ENCODE data around the gene SANBR.
"Not testable (repeated sequence)": the region's sequence is repeated elsewhere in the genome, so short reads cannot be mapped to it uniquely, and the experiment has no call there.

Gene SANBR

GRCh38 chr2:61065714-61066709, at the start of gene SANBR:
SANBR (plus strand) TSS chr2:61065871; CDS start chr2:61070351, 4,480 bp downstream.
- peak; percentile 69 to 75 for DNase-seq (ENCODE audit: low read depth in 2 of 2)

- DNase-seq (ENCODE audit: low read depth in 2 of 2), result no peak
Measured at GRCh38 chr2:61015976-61016375, 49.7 kb upstream of the SANBR start.

- peak in 1 of 2 donors; percentile 45 for DNase-seq (ENCODE audit: low read depth in 2 of 2)
Measured at GRCh38 chr2:61016392-61017002, 49.2 kb upstream of the SANBR start.

- DNase-seq (ENCODE audit: low read depth in 2 of 2), result peak; percentile 32 to 51
Measured at GRCh38 chr2:61017003-61017555, 48.6 kb upstream of the SANBR start.

- peak; percentile 55 to 61 for DNase-seq (ENCODE audit: low read depth in 2 of 2)
Measured at GRCh38 chr2:61017556-61018317, 47.9 kb upstream of the SANBR start, which contains the start of the genes PEX13 and PUS10. PEX13 (plus strand) TSS chr2:61017720; CDS start chr2:61017760, 40 bp downstream. PUS10 (minus strand) TSS chr2:61018255; CDS start chr2:61011890, 6,365 bp downstream.

GRCh38 chr2:61018318-61018755, 47.3 kb upstream of the SANBR start:
- no peak for DNase-seq (ENCODE audit: low read depth in 2 of 2)

- DNase-seq (ENCODE audit: low read depth in 2 of 2), result no peak
Measured at GRCh38 chr2:61018798-61019197, 46.9 kb upstream of the SANBR start.

- DNase-seq (ENCODE audit: low read depth in 2 of 2), result no peak
Measured at GRCh38 chr2:61021228-61021660, 44.4 kb upstream of the SANBR start.

- no peak for DNase-seq (ENCODE audit: low read depth in 2 of 2)
Measured at GRCh38 chr2:61023670-61024069, 42.0 kb upstream of the SANBR start.

- no peak for DNase-seq (ENCODE audit: low read depth in 2 of 2)
Measured at GRCh38 chr2:61029533-61029932, 36.1 kb upstream of the SANBR start.

- not testable (repeated sequence) for DNase-seq (ENCODE audit: low read depth in 2 of 2)
Measured at GRCh38 chr2:61034592-61034991, 31.1 kb upstream of the SANBR start.

GRCh38 chr2:61036643-61037042, 29.0 kb upstream of the SANBR start:
- not testable (repeated sequence) for DNase-seq (ENCODE audit: low read depth in 2 of 2)

- no peak for DNase-seq (ENCODE audit: low read depth in 2 of 2)
Measured at GRCh38 chr2:61042807-61043206, 22.9 kb upstream of the SANBR start.

- no peak for DNase-seq (ENCODE audit: low read depth in 2 of 2)
Measured at GRCh38 chr2:61044636-61045035, 21.0 kb upstream of the SANBR start.

- DNase-seq (ENCODE audit: low read depth in 2 of 2), result no peak
Measured at GRCh38 chr2:61045226-61045625, 20.4 kb upstream of the SANBR start.

- DNase-seq (ENCODE audit: low read depth in 2 of 2), result no peak
Measured at GRCh38 chr2:61045999-61046398, 19.7 kb upstream of the SANBR start.

- no peak for DNase-seq (ENCODE audit: low read depth in 2 of 2)
Measured at GRCh38 chr2:61055557-61055956, 10.1 kb upstream of the SANBR start.

- DNase-seq (ENCODE audit: low read depth in 2 of 2), result no peak
Measured at GRCh38 chr2:61057562-61057961, 8.1 kb upstream of the SANBR start.

GRCh38 chr2:61059382-61059781, 6.3 kb upstream of the SANBR start:
- no peak for DNase-seq (ENCODE audit: low read depth in 2 of 2)

- DNase-seq (ENCODE audit: low read depth in 2 of 2), result no peak
Measured at GRCh38 chr2:61074100-61074499, 8.4 kb downstream of the SANBR start.

GRCh38 chr2:61085883-61086282, 20.2 kb downstream of the SANBR start:
- no peak for DNase-seq (ENCODE audit: low read depth in 2 of 2)

Measured in stimulated activated CD8-positive, alpha-beta memory T cell treated with anti-CD3 and anti-CD28 coated beads, Interleukin-2, amount 100 ng/mL, for 48 hours (primary cell).